Measurements from ENCODE around the gene CUL7. TPM values are rescaled to one million over a fixed set of nuclear protein-coding genes. Genes with fewer than 3 reads are reported as not detected.

CUL7 gene
- total RNA-seq, 4 donors from 2014 or later = 11.9 to 21.3 (median 15.4) TPM

DNA sequence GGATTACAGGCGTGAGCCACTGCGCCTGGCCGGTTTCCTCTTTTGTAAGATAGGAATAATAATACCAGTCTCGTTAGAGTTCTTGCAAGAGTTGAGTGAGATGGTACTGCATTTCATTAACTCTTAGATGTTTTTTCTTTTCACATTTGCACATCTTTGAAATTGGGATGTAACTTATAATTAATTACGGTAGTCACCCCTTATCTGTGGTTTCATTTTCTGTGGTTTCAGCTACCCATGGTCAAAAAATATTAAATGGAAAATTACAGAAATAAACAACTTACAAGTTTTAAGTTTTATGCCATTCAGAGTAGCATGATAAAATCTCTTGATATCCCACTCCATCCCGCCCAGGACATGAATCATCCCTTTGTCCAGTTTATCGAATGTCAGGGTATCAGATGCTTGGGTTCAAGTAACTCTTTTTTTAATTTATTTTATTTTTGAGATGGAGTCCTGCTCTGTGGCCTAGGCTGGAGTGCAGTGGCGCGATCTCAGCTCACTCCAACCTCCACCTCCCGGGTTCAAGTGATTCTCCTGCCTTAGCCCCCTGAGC lies 37.9 kb upstream of the CUL7 start:
- DNase-seq (no peak), ATAC-seq (no peak)
- Histone ChIP-seq H3K4me1 (no peaks in the 10 kb centered on the region), H3K36me3 (no peaks in the 10 kb centered on the region), H3K9me3 (no peaks in the 10 kb centered on the region), H3K27me3 (no peaks in the 10 kb centered on the region), H3K27ac (no peak overlapping the region), H3K4me3 (no peak overlapping the region)
- intact Hi-C loops (cut with DNase I; ENCODE audit: low total_unique reads) = no loop called here
- TF ChIP-seq, protein P1, sequence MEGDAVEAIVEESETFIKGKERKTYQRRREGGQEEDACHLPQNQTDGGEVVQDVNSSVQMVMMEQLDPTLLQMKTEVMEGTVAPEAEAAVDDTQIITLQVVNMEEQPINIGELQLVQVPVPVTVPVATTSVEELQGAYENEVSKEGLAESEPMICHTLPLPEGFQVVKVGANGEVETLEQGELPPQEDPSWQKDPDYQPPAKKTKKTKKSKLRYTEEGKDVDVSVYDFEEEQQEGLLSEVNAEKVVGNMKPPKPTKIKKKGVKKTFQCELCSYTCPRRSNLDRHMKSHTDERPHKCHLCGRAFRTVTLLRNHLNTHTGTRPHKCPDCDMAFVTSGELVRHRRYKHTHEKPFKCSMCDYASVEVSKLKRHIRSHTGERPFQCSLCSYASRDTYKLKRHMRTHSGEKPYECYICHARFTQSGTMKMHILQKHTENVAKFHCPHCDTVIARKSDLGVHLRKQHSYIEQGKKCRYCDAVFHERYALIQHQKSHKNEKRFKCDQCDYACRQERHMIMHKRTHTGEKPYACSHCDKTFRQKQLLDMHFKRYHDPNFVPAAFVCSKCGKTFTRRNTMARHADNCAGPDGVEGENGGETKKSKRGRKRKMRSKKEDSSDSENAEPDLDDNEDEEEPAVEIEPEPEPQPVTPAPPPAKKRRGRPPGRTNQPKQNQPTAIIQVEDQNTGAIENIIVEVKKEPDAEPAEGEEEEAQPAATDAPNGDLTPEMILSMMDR (IDR thresholded peaks at IDR 0.05 in 4 of 5, conservative IDR thresholded peaks at IDR 0.05 in 1 of 5) = no peak
- no peak for TF ChIP-seq POLR2A (IDR thresholded peaks at IDR 0.05)
- in situ Hi-C loops (cut with MboI; ENCODE audit: low sequenced_read_pairs in 4 of 4) = no loop called here

DNA sequence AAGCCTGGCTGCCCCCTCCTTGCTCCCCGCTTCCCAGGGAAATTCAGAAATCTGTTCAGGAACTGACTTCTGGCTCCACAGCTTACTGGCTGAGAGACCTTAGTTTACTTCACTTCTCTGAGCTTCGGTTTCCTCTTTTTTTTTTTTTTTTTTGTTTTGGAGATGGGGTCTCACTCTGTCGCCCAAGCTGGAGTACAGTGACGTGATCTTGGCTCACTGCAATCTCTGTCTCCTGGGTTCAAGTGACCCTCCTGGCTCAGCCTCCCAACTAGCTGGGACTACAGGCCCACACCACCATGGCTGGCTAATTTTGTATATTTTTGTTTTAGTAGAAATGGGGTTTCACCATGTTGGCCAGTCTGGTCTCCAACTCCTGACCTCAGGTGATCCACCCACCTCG lies 37.4 kb upstream of the CUL7 start:
- intact Hi-C loops (cut with DNase I; ENCODE audit: low total_unique reads) (no loop called here), in situ Hi-C loops (cut with MboI; ENCODE audit: low sequenced_read_pairs in 4 of 4) (no loop called here)
- ATAC-seq (no peak), DNase-seq (no peak)
- TF ChIP-seq, protein P1 (IDR thresholded peaks at IDR 0.05 in 4 of 5, conservative IDR thresholded peaks at IDR 0.05 in 1 of 5) = no peak
- no peak for TF ChIP-seq POLR2A (IDR thresholded peaks at IDR 0.05)
- H3K36me3 ChIP-seq = no peaks in the 10 kb centered on the region
- no peaks in the 10 kb centered on the region for H3K9me3 ChIP-seq
- H3K27me3 ChIP-seq = no peaks in the 10 kb centered on the region
- H3K4me3 ChIP-seq = no peak overlapping the region
- H3K27ac ChIP-seq = no peak overlapping the region
- H3K4me1 ChIP-seq = no peaks in the 10 kb centered on the region

DNA sequence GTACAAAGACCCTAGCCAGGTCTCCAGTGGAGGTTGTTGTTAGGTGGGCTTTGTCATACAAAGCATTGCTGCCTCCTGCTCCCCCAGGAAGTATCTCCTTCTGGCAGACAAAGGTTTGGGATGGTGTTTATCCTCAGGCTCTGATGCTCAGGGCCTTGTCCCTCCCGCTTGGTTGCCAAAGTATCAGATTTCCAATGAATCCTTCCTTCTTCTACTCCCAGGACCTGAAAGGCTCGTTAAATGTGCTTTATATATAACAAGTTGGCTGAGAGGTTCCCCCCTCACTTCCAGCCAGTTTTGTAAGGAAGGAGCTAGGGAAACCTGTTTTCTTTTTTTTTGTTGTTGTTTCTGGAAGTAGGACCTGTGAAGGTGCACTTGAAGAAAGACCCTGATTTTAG lies 36.9 kb upstream of the CUL7 start:
- H3K4me3 ChIP-seq = no peak overlapping the region
- no peaks in the 10 kb centered on the region for H3K27me3 ChIP-seq
- no peaks in the 10 kb centered on the region for H3K9me3 ChIP-seq
- no peak for TF ChIP-seq POLR2A (IDR thresholded peaks at IDR 0.05)
- TF ChIP-seq, protein P1 (IDR thresholded peaks at IDR 0.05 in 4 of 5, conservative IDR thresholded peaks at IDR 0.05 in 1 of 5) = no peak
- DNase-seq (no peak), ATAC-seq (no peak)
- no peaks in the 10 kb centered on the region for H3K36me3 ChIP-seq
- no peak overlapping the region for H3K27ac ChIP-seq
- H3K4me1 ChIP-seq = no peaks in the 10 kb centered on the region
- intact Hi-C loops (cut with DNase I; ENCODE audit: low total_unique reads) (no loop called here), in situ Hi-C loops (cut with MboI; ENCODE audit: low sequenced_read_pairs in 4 of 4) (no loop called here)

DNA sequence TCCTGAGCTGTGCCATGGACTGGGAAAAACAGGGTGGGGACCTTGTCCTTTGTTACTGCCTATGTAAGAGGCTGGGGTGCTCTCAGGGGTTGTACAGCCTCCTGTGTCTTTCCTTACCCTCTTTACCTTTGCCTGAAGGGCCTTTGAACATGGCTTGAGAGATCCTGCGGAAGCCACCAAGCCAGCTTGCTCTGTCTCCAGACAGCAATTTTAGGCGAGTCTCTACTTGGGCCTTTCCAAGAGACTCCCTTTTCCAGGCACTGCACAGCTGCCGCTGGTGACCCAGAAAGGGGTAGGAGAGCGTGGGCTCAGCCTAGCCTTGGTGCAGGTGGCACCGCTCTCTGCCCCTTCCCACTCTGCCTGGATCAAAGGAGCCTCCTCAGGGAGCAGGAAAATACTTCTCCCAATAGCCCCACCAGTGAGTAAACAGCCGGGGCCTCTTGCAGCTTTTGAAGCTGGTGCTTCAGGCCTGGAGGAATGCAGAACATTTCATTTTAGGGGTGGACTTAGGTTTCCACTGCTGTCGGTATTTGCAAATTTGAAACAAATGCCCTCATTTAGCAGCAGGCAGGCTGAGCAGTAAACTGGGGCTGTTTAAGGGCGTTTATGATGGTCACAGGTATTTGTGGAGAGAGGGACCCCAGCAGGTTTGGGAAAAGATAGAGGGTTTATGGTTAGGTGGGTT lies 36.4 kb upstream of the CUL7 start:
- no peak overlapping the region for H3K27ac ChIP-seq
- no peaks in the 10 kb centered on the region for H3K36me3 ChIP-seq
- in situ Hi-C loops (cut with MboI; ENCODE audit: low sequenced_read_pairs in 4 of 4) = no loop called here
- no peaks in the 10 kb centered on the region for H3K27me3 ChIP-seq
- no peak for TF ChIP-seq POLR2A (IDR thresholded peaks at IDR 0.05)
- TF ChIP-seq, protein P1 (IDR thresholded peaks at IDR 0.05 in 4 of 5, conservative IDR thresholded peaks at IDR 0.05 in 1 of 5) = no peak
- no peaks in the 10 kb centered on the region for H3K4me1 ChIP-seq
- DNase-seq = no peak
- no peak for ATAC-seq
- no peaks in the 10 kb centered on the region for H3K9me3 ChIP-seq
- intact Hi-C loops (cut with DNase I; ENCODE audit: low total_unique reads) = no loop called here
- H3K4me3 ChIP-seq = no peak overlapping the region
